Measurements from ENCODE around the gene PRPH. TPM values are rescaled to one million over a fixed set of nuclear protein-coding genes. Genes with fewer than 3 reads are reported as not detected.
A peak's percentile ranks its signal among the peaks of the same experiment; 100 is the strongest.

PRPH gene
- total RNA-seq, 2 experiments from 2014 or later, result not detected

GRCh38 chr12:49335118-49335954, 40.4 kb downstream of the PRPH start:
- no peak for DNase-seq
- intact Hi-C loops (cut with micrococcal nuclease), result no loop called here
- H3K4me3 Mint-ChIP-seq, result no peak overlapping the region
- H3K4me1 Mint-ChIP-seq (ENCODE audit: low read depth), result peaks cover 23% of the 10 kb centered on the region
- H3K9me3 Mint-ChIP-seq, result no peaks in the 10 kb centered on the region
- H3K27me3 Mint-ChIP-seq, result peaks cover 58% of the 10 kb centered on the region
- ChIA-PET CTCF (interaction anchor here (1.3 to 11.4 kb wide), 4 partner anchors 12 to 42 kb away, joined by 3 to 188 read pairs (median 23); partner anchors contain the start of genes DNAJC22, PRPH and TROAP), POLR2A (interaction anchor here (0.5 to 1.5 kb wide), 2 partner anchors 10 to 40 kb away, joined by 3 to 4 read pairs; partner anchors contain the start of gene PRPH)
- H3K27ac Mint-ChIP-seq, result no peak overlapping the region
- H3K36me3 Mint-ChIP-seq, result peaks cover 7% of the 10 kb centered on the region

GRCh38 chr12:49335955-49336644, 41.2 kb downstream of the PRPH start:
- intact Hi-C loops (cut with micrococcal nuclease), result no loop called here

GRCh38 chr12:49336645-49337584, 42.0 kb downstream of the PRPH start, which contains the start of gene C1QL4:
Gene C1QL4 (minus strand): TSS chr12:49337188. CDS start chr12:49336477, 711 bp downstream.
- peak; percentile 89 for DNase-seq
- Mint-ChIP-seq H3K4me3 (peak within 1 kb of the TSS; percentile 40), H3K27me3 (peaks cover 64% of the 10 kb centered on the region), H3K4me1 (ENCODE audit: low read depth) (peaks cover 23% of the 10 kb centered on the region), H3K27ac (no peak within 1 kb of the TSS), H3K9me3 (no peaks in the 10 kb centered on the region), H3K36me3 (no peaks in the 10 kb centered on the region)
- intact Hi-C loops (cut with micrococcal nuclease), result loop anchor here (1.0 kb wide), 1 partner anchor 49 kb away; no protein-coding TSS in a partner anchor
- ChIA-PET POLR2A (interaction anchor here (0.8 kb wide), 1 partner anchor 40 kb away, joined by 3 read pairs; no protein-coding TSS in a partner anchor), CTCF (interaction anchor here (0.5 to 11.4 kb wide), 7 partner anchors 11 to 67 kb away, joined by 3 to 188 read pairs (median 3); partner anchors contain the start of genes DNAJC22, PRPH, SPATS2 and TROAP)

More at GRCh38 chr12:49335955-49336644, 41.2 kb downstream of the PRPH start:
- Mint-ChIP-seq H3K9me3 (no peaks in the 10 kb centered on the region), H3K4me1 (ENCODE audit: low read depth) (peaks cover 23% of the 10 kb centered on the region), H3K36me3 (peaks cover 2% of the 10 kb centered on the region), H3K27me3 (peaks cover 64% of the 10 kb centered on the region), H3K4me3 (no peak overlapping the region), H3K27ac (no peak overlapping the region)
- no peak for DNase-seq
- CTCF ChIA-PET, result interaction anchor here (0.5 to 11.4 kb wide), 6 partner anchors 12 to 43 kb away, joined by 3 to 188 read pairs (median 4); partner anchors contain the start of genes DNAJC22, PRPH, SPATS2 and TROAP
- POLR2A ChIA-PET, result interaction anchor here (0.8 to 1.5 kb wide), 2 partner anchors 39 to 41 kb away, joined by 3 to 4 read pairs; partner anchors contain the start of gene PRPH

- Mint-ChIP-seq H3K4me1 (ENCODE audit: low read depth) (peaks cover 32% of the 10 kb centered on the region), H3K27ac (no peak overlapping the region), H3K36me3 (no peaks in the 10 kb centered on the region), H3K27me3 (peaks cover 63% of the 10 kb centered on the region), H3K9me3 (no peaks in the 10 kb centered on the region), H3K4me3 (no peak overlapping the region)
- ChIA-PET CTCF (interaction anchor here (0.7 to 11.4 kb wide), 4 partner anchors 8 to 46 kb away, joined by 3 to 188 read pairs (median 24); partner anchors contain the start of genes DNAJC22, PRPH and TROAP), POLR2A (no interaction called here)
- no peak for DNase-seq
- intact Hi-C loops (cut with micrococcal nuclease), result no loop called here
These were observed 44.0 kb downstream of the PRPH start for GRCh38 chr12:49338830-49339463.

GRCh38 chr12:49339464-49339861, 44.5 kb downstream of the PRPH start:
- Mint-ChIP-seq H3K27ac (no peak overlapping the region), H3K27me3 (peaks cover 64% of the 10 kb centered on the region), H3K36me3 (no peaks in the 10 kb centered on the region), H3K4me1 (ENCODE audit: low read depth) (peaks cover 35% of the 10 kb centered on the region), H3K9me3 (no peaks in the 10 kb centered on the region), H3K4me3 (no peak overlapping the region)
- intact Hi-C loops (cut with micrococcal nuclease), result no loop called here
- ChIA-PET POLR2A (no interaction called here), CTCF (interaction anchor here (0.7 to 11.4 kb wide), 2 partner anchors 8 to 47 kb away, joined by 3 to 188 read pairs; partner anchors contain the start of gene PRPH)
- DNase-seq, result no peak

GRCh38 chr12:49340095-49340870, 45.3 kb downstream of the PRPH start:
- intact Hi-C loops (cut with micrococcal nuclease), result no loop called here

GRCh38 chr12:49340971-49341776, 46.2 kb downstream of the PRPH start:
- Mint-ChIP-seq H3K36me3 (no peaks in the 10 kb centered on the region), H3K27me3 (peaks cover 60% of the 10 kb centered on the region), H3K9me3 (no peaks in the 10 kb centered on the region), H3K27ac (no peak overlapping the region), H3K4me1 (ENCODE audit: low read depth) (peaks cover 39% of the 10 kb centered on the region), H3K4me3 (no peak overlapping the region)
- no peak for DNase-seq
- CTCF ChIA-PET, result interaction anchor here (0.9 to 4.0 kb wide), 13 partner anchors 8 to 75 kb away, joined by 3 to 234 read pairs (median 10); partner anchors contain the start of genes PRPH, SPATS2 and TROAP
- POLR2A ChIA-PET, result interaction anchor here (0.6 to 2.9 kb wide), 6 partner anchors 9 to 75 kb away, joined by 3 to 7 read pairs (median 7); partner anchors contain the start of genes SPATS2 and TROAP
- intact Hi-C loops (cut with micrococcal nuclease), result no loop called here

More at GRCh38 chr12:49340095-49340870, 45.3 kb downstream of the PRPH start:
- ChIA-PET POLR2A (interaction anchor here (2.9 kb wide), 1 partner anchor 51 kb away, joined by 7 read pairs; no protein-coding TSS in a partner anchor), CTCF (interaction anchor here (3.2 to 11.4 kb wide), 3 partner anchors 16 to 49 kb away, joined by 44 to 234 read pairs (median 188); partner anchors contain the start of genes PRPH and TROAP)
- H3K36me3 Mint-ChIP-seq, result no peaks in the 10 kb centered on the region
- H3K4me1 Mint-ChIP-seq (ENCODE audit: low read depth), result peaks cover 34% of the 10 kb centered on the region
- no peak overlapping the region for H3K27ac Mint-ChIP-seq
- H3K4me3 Mint-ChIP-seq, result no peak overlapping the region
- H3K9me3 Mint-ChIP-seq, result no peaks in the 10 kb centered on the region
- peaks cover 59% of the 10 kb centered on the region for H3K27me3 Mint-ChIP-seq
- no peak for DNase-seq

- no peak for DNase-seq
- Mint-ChIP-seq H3K9me3 (no peaks in the 10 kb centered on the region), H3K27ac (no peak overlapping the region), H3K4me1 (ENCODE audit: low read depth) (peaks cover 41% of the 10 kb centered on the region), H3K36me3 (no peaks in the 10 kb centered on the region), H3K27me3 (peaks cover 61% of the 10 kb centered on the region), H3K4me3 (no peak overlapping the region)
- ChIA-PET POLR2A (interaction anchor here (1.0 to 2.9 kb wide), 5 partner anchors 9 to 52 kb away, joined by 3 to 7 read pairs (median 7); partner anchors contain the start of genes SPATS2 and TROAP), CTCF (interaction anchor here (0.6 to 4.0 kb wide), 22 partner anchors 9 to 341 kb away, joined by 3 to 234 read pairs (median 6); partner anchors contain the start of genes PRPH, SPATS2 and TROAP)
- intact Hi-C loops (cut with micrococcal nuclease), result loop anchor here (1.0 to 2.0 kb wide), 3 partner anchors 19 to 53 kb away; partner anchors contain the start of gene TROAP
These were observed 46.8 kb downstream of the PRPH start for GRCh38 chr12:49341777-49342065.
